Measurements from ENCODE around the gene PHF23. TPM values are rescaled to one million over a fixed set of nuclear protein-coding genes. Genes with fewer than 3 reads are reported as not detected.

The PHF23 gene
- total and polyA plus RNA-seq, 2 of the 4 experiments (the other 2 are of a cell fraction) = 44.8 to 58.5 TPM

- intact Hi-C loops (cut with micrococcal nuclease) = no loop called here
- no peak overlapping the region for H4K91ac ChIP-seq (ENCODE audit: insufficient read depth, low read depth, low read length)
- H2BK5ac ChIP-seq (ENCODE audit: low read depth, low read length, poor library complexity, severe bottlenecking) = no peak overlapping the region
- H2AK9ac ChIP-seq (replicated peaks; ENCODE audit: low read depth, low read length, poor library complexity) = no peak overlapping the region
- H2BK20ac ChIP-seq (ENCODE audit: low read depth, low read length) = no peak overlapping the region
- no peak overlapping the region for H3K23ac ChIP-seq (ENCODE audit: low read depth, low read length)
- H4K20me1 ChIP-seq (ENCODE audit: insufficient read depth, low read length) = peaks cover 84% of the 10 kb centered on the region
- peaks cover 23% of the 10 kb centered on the region for H3K9me1 ChIP-seq (ENCODE audit: insufficient read depth, low read length)
- ChIA-PET POLR2A (ENCODE audit: unreplicated experiment) (no interaction called here), CTCF (no interaction called here)
- WGBS, 2 experiments (ENCODE audit: extremely low coverage in 2 of 2, insufficient read length in 1 of 2) = no CpG with 5 or more reads among the region's 37 CpGs
- H3K79me1 ChIP-seq (ENCODE audit: low read depth in 1 of 2, low read length in 2 of 2) = peaks cover 7 to 80% of the 10 kb centered on the region in 2 experiments
- H3K18ac ChIP-seq (ENCODE audit: low read depth, low read length) = no peak overlapping the region
- H4K5ac ChIP-seq (ENCODE audit: low read depth, low read length) = no peak overlapping the region
- no peak overlapping the region for H3K4me3 ChIP-seq (ENCODE audit: insufficient read depth, low read depth, low read length)
- BruUV-seq (replicated peaks) = no TSS peak
- H2AK5ac ChIP-seq (ENCODE audit: low read depth, low read length) = no peak overlapping the region
- dilution Hi-C loops (cut with HindIII; ENCODE audit: low sequenced_read_pairs, unreplicated experiment) = no loop called here
- no peak for DNase-seq
- no peak overlapping the region for H2BK15ac ChIP-seq (ENCODE audit: low read depth, low read length)
- H3K9ac ChIP-seq (ENCODE audit: low read depth, low read length) = no peak overlapping the region
- H2BK120ac ChIP-seq (ENCODE audit: low read depth, low read length) = no peak overlapping the region
- no peak overlapping the region for H3K27ac ChIP-seq (ENCODE audit: insufficient read depth, low read length)
- no peak overlapping the region for H2AFZ ChIP-seq (replicated peaks; ENCODE audit: low read length, poor library complexity)
- peaks cover 22% of the 10 kb centered on the region for H3K4me1 ChIP-seq (ENCODE audit: control insufficient read depth, insufficient read depth, low read length)
- TF ChIP-seq CHD1 (IDR thresholded peaks at IDR 0.05; ENCODE audit: low read depth, low read length) (no peak), FOS (IDR thresholded peaks at IDR 0.05; ENCODE audit: low read depth, low read length) (no peak), CEBPB (IDR thresholded peaks at IDR 0.05; ENCODE audit: low read depth, low read length) (no peak), POLR2A (IDR thresholded peaks at IDR 0.05; ENCODE audit: low read depth, low read length) (no peak), BHLHE40 (IDR thresholded peaks at IDR 0.05; ENCODE audit: low read depth, low read length) (no peak), ELK1 (IDR thresholded peaks at IDR 0.05; ENCODE audit: borderline replicate concordance, low read depth, low read length) (no peak), MAZ (IDR thresholded peaks at IDR 0.05; ENCODE audit: borderline replicate concordance, low read depth, low read length) (no peak), NFE2L2 (IDR thresholded peaks at IDR 0.05; ENCODE audit: low read depth, low read length) (no peak), MXI1 (IDR thresholded peaks at IDR 0.05; ENCODE audit: borderline replicate concordance, low read depth, low read length) (no peak), USF2 (IDR thresholded peaks at IDR 0.05; ENCODE audit: low read depth, low read length) (no peak), MAFK (IDR thresholded peaks at IDR 0.05; ENCODE audit: low read depth, low read length) (no peak), CTCF (conservative IDR thresholded peaks at IDR 0.05; ENCODE audit: low read depth, low read length) (no peak), RCOR1 (IDR thresholded peaks at IDR 0.05; ENCODE audit: insufficient replicate concordance, low read length) (no peak), RFX5 (IDR thresholded peaks at IDR 0.05; ENCODE audit: low read depth, low read length) (no peak), SMC3 (IDR thresholded peaks at IDR 0.05; ENCODE audit: low read depth, low read length) (no peak), RAD21 (IDR thresholded peaks at IDR 0.05; ENCODE audit: low read length) (no peak)
- H3K27me3 ChIP-seq (ENCODE audit: control insufficient read depth, insufficient read depth, low read length) = no peaks in the 10 kb centered on the region
- ATAC-seq (ENCODE audit: low read depth) = no peak
- H3K4me2 ChIP-seq (ENCODE audit: low read depth, low read length) = no peak overlapping the region; the same call in 1 of the 2 replicates
- H3K36me3 ChIP-seq (ENCODE audit: control insufficient read depth, insufficient read depth, low read length) = peaks cover 2% of the 10 kb centered on the region; the same call in 1 of the 2 replicates
- H4K8ac ChIP-seq (ENCODE audit: low read depth in 2 of 2, low read length in 2 of 2) = no peak overlapping the region
- H3K14ac ChIP-seq (replicated peaks; ENCODE audit: low read depth, low read length) = no peak overlapping the region
- H3K56ac ChIP-seq (ENCODE audit: extremely low read depth, insufficient read depth, low read length) = no peak overlapping the region
- no peaks in the 10 kb centered on the region for H3K9me3 ChIP-seq (ENCODE audit: control insufficient read depth, insufficient read depth, low read length)
- in situ Hi-C loops (cut with MboI; ENCODE audit: low sequenced_read_pairs) = no loop called here
- H3K4ac ChIP-seq (ENCODE audit: low read depth, low read length) = no peak overlapping the region
These were observed 27.6 kb downstream of the PHF23 start for GRCh38 chr17:7211491-7212273.

All from IMR-90 (cell line).